Choroid plexus epithelial cell (primary cell): Measurements from ENCODE around the gene SMTN.
"Not testable (repeated sequence)": the region's sequence is repeated elsewhere in the genome, so short reads cannot be mapped to it uniquely, and the experiment has no call there.

ENCODE experiments used
- DNase-seq: peaks from one replicate; pipeline ENCODE4 v3.0.0-alpha.2; 2010; ENCODE audit warnings: low read depth
- H3K4me3 ChIP-seq: 2 replicates; pipeline ENCODE4 v1.5.1; 2011; ENCODE audit warnings: low read depth, mild to moderate bottlenecking, control low read depth, low read length, moderate library complexity
- CTCF ChIP-seq: conservative IDR thresholded peaks from 2 replicates; pipeline ENCODE4 v1.5.1; 2011; ENCODE audit warnings: low read depth, mild to moderate bottlenecking, control low read depth, inconsistent platforms, low read length, moderate library complexity

Gene SMTN

GRCh38 chr22:31077681-31078080 lies 3.4 kb upstream of the SMTN start:
- no peak overlapping the region for H3K4me3 ChIP-seq
- TF ChIP-seq CTCF = no peak
- DNase-seq = no peak

DNA sequence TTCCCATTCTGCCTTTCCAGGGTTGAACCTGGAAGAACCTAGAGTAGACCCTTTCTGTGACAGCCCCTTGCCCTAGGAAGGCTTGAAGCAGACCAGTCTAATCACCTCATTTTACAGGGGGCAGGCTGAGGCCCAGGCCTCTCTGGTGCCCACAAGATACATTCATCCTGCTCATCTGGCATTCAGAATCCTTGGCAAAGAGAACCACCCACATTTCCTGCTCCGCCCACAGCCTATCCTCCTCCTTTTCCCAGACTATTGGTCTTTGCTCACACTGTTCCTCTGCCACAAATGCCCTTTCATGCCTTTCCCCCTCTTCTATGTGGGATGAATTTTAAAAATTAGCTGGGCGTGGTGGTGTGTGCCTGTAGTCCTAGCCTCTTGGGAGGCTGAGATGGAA lies 2.7 kb upstream of the SMTN start:
- not testable (repeated sequence) for DNase-seq, H3K4me3 ChIP-seq

- DNase-seq = no peak
- no peak for TF ChIP-seq CTCF
- H3K4me3 ChIP-seq = no peak overlapping the region
Measured at GRCh38 chr22:31079095-31079642, 1.9 kb upstream of the SMTN start.

DNA sequence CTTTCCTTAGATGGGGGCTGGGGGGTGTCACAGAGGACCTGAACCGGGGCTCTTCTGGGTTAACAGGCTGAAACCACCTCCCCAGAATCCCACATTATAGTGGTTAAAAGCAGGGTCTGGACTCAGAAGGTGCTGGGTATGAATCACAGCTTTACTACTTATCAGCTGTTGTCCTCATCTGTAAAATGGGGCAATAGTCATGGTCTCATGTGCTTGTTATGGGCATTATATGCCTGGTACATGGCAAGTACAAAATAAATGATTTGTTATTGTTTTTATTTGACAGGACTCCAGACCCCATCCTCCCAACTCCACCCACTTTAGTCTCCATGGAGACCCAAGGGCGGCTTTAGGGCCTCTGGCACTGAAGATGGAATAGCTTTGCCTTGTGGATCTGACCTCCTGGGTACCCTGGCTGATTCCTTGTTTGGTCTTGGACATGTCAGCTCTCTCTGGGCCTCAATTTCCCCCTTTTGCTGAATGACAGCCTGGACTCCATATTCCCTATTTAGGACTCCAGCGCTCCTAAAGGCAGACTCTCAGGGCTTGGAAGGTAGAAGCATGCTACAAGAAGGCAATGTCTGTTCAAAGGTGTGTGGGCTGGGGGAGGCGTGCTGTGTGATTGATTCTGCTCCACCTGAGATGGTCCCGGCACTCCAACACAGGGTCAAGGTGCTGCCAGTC lies 812 bp upstream of the SMTN start:
- TF ChIP-seq CTCF = no peak
- H3K4me3 ChIP-seq = peak overlapping the region; percentile 87
- no peak for DNase-seq

GRCh38 chr22:31081963-31082605 lies 966 bp downstream of the SMTN start:
- DNase-seq = no peak
- peak overlapping the region; percentile 87 for H3K4me3 ChIP-seq
- TF ChIP-seq CTCF = no peak

DNA sequence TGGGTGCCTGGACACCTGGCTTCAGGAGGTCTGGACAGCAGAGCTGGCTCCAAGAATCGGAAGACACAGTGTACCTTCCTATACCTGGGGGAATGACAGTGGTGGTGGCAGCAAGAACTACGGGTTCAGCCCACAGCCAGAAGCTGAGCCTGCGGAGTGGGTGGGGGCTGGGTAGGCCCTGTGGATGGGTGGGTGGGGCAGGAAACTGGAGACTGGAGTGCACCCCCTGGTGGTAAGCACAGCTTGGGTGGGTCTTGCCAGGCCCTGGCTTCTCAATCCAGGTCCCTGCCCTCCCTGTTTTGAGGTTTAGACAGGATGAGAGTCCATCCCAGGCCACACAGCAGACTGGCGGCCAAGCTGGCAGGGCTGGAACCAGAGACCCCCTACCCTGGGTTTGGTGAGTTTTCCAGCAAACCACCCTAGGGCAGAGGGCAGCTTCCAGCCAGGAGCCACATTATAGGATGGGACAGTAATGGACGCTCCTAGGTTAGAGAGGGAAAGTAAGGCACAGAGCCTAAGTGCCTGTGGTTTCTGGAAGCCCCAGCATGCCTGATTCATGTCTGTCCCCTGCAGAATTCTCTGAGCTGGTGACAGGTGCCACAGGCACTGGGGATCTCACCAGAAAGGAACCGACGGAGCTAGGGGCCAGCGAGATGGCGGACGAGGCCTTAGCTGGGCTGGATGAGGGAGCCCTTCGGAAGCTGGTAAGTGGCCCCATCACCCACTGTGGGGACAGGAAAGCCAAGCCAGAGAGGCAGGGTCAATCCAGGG lies 1.7 kb downstream of the SMTN start:
- DNase-seq = peak; percentile 85
- H3K4me3 ChIP-seq = peak overlapping the region; percentile 87
- peak; percentile 79 for TF ChIP-seq CTCF

- TF ChIP-seq CTCF = no peak
- no peak for DNase-seq
- H3K4me3 ChIP-seq = peak overlapping the region; percentile 13
Measured at GRCh38 chr22:31083377-31083768, 2.3 kb downstream of the SMTN start.
